ENCODE results near the gene A2ML1. TPM values are rescaled to one million over a fixed set of nuclear protein-coding genes. Genes with fewer than 3 reads are reported as not detected.
"Not testable (repeated sequence)": the region's sequence is repeated elsewhere in the genome, so short reads cannot be mapped to it uniquely, and the experiment has no call there.

A2ML1 gene
- total and polyA plus RNA-seq, 2 donors (not counting 3 experiments of a cell fraction or from before 2014, with no cell fraction given) = not detected

GRCh38 chr12:8820676-8821407 is 1.6 kb upstream of the A2ML1 start:
- H4K20me1 ChIP-seq (replicated peaks; ENCODE audit: control insufficient read depth, extremely low read depth, insufficient read depth, low read length); H3K36me3 ChIP-seq (ENCODE audit: control insufficient read depth in 2 of 2, extremely low read depth in 1 of 2, insufficient read depth in 2 of 2, low read length in 2 of 2); DNase-seq (ENCODE audit: low read depth, low spot score); H3K9me3 ChIP-seq (replicated peaks; ENCODE audit: control insufficient read depth, insufficient read depth, low read length); intact Hi-C loops (cut with micrococcal nuclease); H3K27ac ChIP-seq (ENCODE audit: insufficient read depth, low read depth, low read length); POLR2A ChIA-PET; H3K4me3 ChIP-seq (replicated peaks in 1 of 3; ENCODE audit: insufficient read depth in 1 of 3, low read depth in 1 of 3, low read length in 3 of 3); H3K9me1 ChIP-seq (replicated peaks; ENCODE audit: control insufficient read depth, extremely low read depth, insufficient read depth, low read length); H3K4me2 ChIP-seq (ENCODE audit: insufficient read depth, low read length); H3K9ac ChIP-seq (replicated peaks; ENCODE audit: extremely low read depth, insufficient read depth, low read length); H3K27me3 ChIP-seq (ENCODE audit: control insufficient read depth in 2 of 2, insufficient read depth in 2 of 2, low read length in 2 of 2); H3K79me2 ChIP-seq (ENCODE audit: control insufficient read depth, insufficient read depth, low read length); BruUV-seq (replicated peaks); H3K4me1 ChIP-seq (ENCODE audit: control insufficient read depth, extremely low read depth, insufficient read depth, low read length); FAIRE-seq; dilution Hi-C loops (cut with MboI; ENCODE audit: extremely low pct_ligation_motif_present, low sequenced_read_pairs); H2AFZ ChIP-seq (ENCODE audit: low read depth, low read length): not testable (repeated sequence)
- CTCF ChIA-PET = interaction anchor here (1.5 to 5.5 kb wide), 3 partner anchors 134 to 163 kb away, joined by 3 to 122 read pairs (median 10); no protein-coding TSS in a partner anchor

GRCh38 chr12:8821591-8821990 is 830 bp upstream of the A2ML1 start:
- no TSS peak for BruUV-seq (replicated peaks)
- Histone ChIP-seq H3K9me1 (replicated peaks; ENCODE audit: control insufficient read depth, extremely low read depth, insufficient read depth, low read length) (no peaks in the 10 kb centered on the region), H3K27me3 (ENCODE audit: control insufficient read depth in 2 of 2, insufficient read depth in 2 of 2, low read length in 2 of 2) (peaks cover 1 to 3% of the 10 kb centered on the region in 2 experiments), H2AFZ (ENCODE audit: low read depth, low read length) (no peak overlapping the region), H3K79me2 (ENCODE audit: control insufficient read depth, insufficient read depth, low read length) (no peaks in the 10 kb centered on the region), H3K9ac (replicated peaks; ENCODE audit: extremely low read depth, insufficient read depth, low read length) (no peak overlapping the region), H3K27ac (ENCODE audit: insufficient read depth, low read depth, low read length) (no peak overlapping the region), H3K4me1 (ENCODE audit: control insufficient read depth, extremely low read depth, insufficient read depth, low read length) (no peaks in the 10 kb centered on the region), H4K20me1 (replicated peaks; ENCODE audit: control insufficient read depth, extremely low read depth, insufficient read depth, low read length) (no peaks in the 10 kb centered on the region), H3K36me3 (ENCODE audit: control insufficient read depth in 2 of 2, extremely low read depth in 1 of 2, insufficient read depth in 2 of 2, low read length in 2 of 2) (no peaks in the 10 kb centered on the region), H3K9me3 (replicated peaks; ENCODE audit: control insufficient read depth, insufficient read depth, low read length) (no peaks in the 10 kb centered on the region), H3K4me3 (replicated peaks in 1 of 3; ENCODE audit: insufficient read depth in 1 of 3, low read depth in 1 of 3, low read length in 3 of 3) (no peak overlapping the region), H3K4me2 (ENCODE audit: insufficient read depth, low read length) (no peak overlapping the region)
- no peak for TF ChIP-seq MAX (IDR thresholded peaks at IDR 0.05; ENCODE audit: insufficient read depth, insufficient read length)
- no peak for TF ChIP-seq JUN (IDR thresholded peaks at IDR 0.05; ENCODE audit: borderline replicate concordance, insufficient read depth, insufficient read length, low read depth)
- no peak for TF ChIP-seq MYC (IDR thresholded peaks at IDR 0.05; ENCODE audit: low read depth, low read length)
- TF ChIP-seq GATA2 (IDR thresholded peaks at IDR 0.05; ENCODE audit: insufficient read depth, insufficient read length, low read depth, low read length) = no peak
- no peak for TF ChIP-seq FOS (IDR thresholded peaks at IDR 0.05; ENCODE audit: borderline replicate concordance, insufficient read depth, low read length)
- no peak for TF ChIP-seq POLR2A (IDR thresholded peaks at IDR 0.05; ENCODE audit: low read depth, low read length)
- TF ChIP-seq EZH2 (IDR thresholded peaks at IDR 0.05; ENCODE audit: borderline replicate concordance, low read depth, low read length, severe bottlenecking) = no peak
- POLR2A ChIA-PET = no interaction called here
- CTCF ChIA-PET = interaction anchor here (1.0 to 5.5 kb wide), 5 partner anchors 133 to 278 kb away, joined by 3 to 122 read pairs (median 6); no protein-coding TSS in a partner anchor
- intact Hi-C loops (cut with micrococcal nuclease) (no loop called here), dilution Hi-C loops (cut with MboI; ENCODE audit: extremely low pct_ligation_motif_present, low sequenced_read_pairs) (no loop called here)
- DNase-seq (ENCODE audit: low read depth, low spot score) = no peak
- no peak for FAIRE-seq

All from endothelial cell of umbilical vein (primary cell).